SK-N-SH (cell line): ENCODE measurements around the gene CNGA3.

Experiments
- CHD2 ChIP-seq: fragments of 150-350 bp; IDR thresholded peaks from 2 replicates; pipeline ENCODE4 v1.6.1; 2018; ENCODE audit warnings: low read length; ENCODE audit not compliant: partially characterized antibody
- CTCF ChIP-seq: fragments of 200-600 bp; sonication (generic); IDR thresholded peaks from 2 replicates; pipeline ENCODE4 v1.6.1; 2017; ENCODE audit warnings: antibody characterized with exemption, mild to moderate bottlenecking, moderate library complexity
- EP300 ChIP-seq, 2 experiments: IDR thresholded peaks; 2 replicates each; pipeline versions ENCODE4 v1.4.0 to v1.6.1; 2012; ENCODE audit warnings: borderline replicate concordance in 1 of 2, low read depth in 1 of 2, low read length in 1 of 2
- GABPA ChIP-seq: IDR thresholded peaks from 2 replicates; pipeline ENCODE4 v1.4.0; 2012; ENCODE audit warnings: low read depth, mild to moderate bottlenecking
- POLR2AphosphoS5 ChIP-seq: IDR thresholded peaks from 2 replicates; pipeline ENCODE4 v1.6.1; 2012; ENCODE audit warnings: low read depth, low read length
- RXRA ChIP-seq: IDR thresholded peaks from 2 replicates; pipeline ENCODE4 v1.4.0; 2012; ENCODE audit warnings: low read depth, mild to moderate bottlenecking, borderline replicate concordance
- SMC3 ChIP-seq: IDR thresholded peaks from 2 replicates; pipeline ENCODE4 v1.6.1; 2012; ENCODE audit warnings: low read depth, low read length, improper control_type of control experiment
- TAF1 ChIP-seq: IDR thresholded peaks from 2 replicates; pipeline ENCODE4 v1.6.1; 2012; ENCODE audit warnings: low read depth, mild to moderate bottlenecking, low read length, moderate library complexity, borderline replicate concordance
- TEAD4 ChIP-seq: IDR thresholded peaks from 2 replicates; pipeline ENCODE4 v1.4.0; 2012; ENCODE audit warnings: mild to moderate bottlenecking, borderline replicate concordance; ENCODE audit not compliant: insufficient read depth
- USF2 ChIP-seq: fragments of 150-350 bp; IDR thresholded peaks from 2 replicates; pipeline ENCODE4 v1.6.1; 2017; ENCODE audit warnings: antibody characterized with exemption, low read length, low read depth, borderline replicate concordance
- ZBTB33 ChIP-seq: IDR thresholded peaks from 2 replicates; pipeline ENCODE4 v1.4.0; 2012; ENCODE audit warnings: low read depth, borderline replicate concordance

- TF ChIP-seq GABPA = no peak
- no peak for TF ChIP-seq CTCF
- TF ChIP-seq SMC3 = no peak
- no peak for TF ChIP-seq RXRA
- no peak for TF ChIP-seq POLR2AphosphoS5
- TF ChIP-seq USF2 = no peak
- no peak for TF ChIP-seq ZBTB33
- TF ChIP-seq CHD2 = no peak
- TF ChIP-seq EP300 (IDR thresholded peaks at IDR 0.05; ENCODE audit: borderline replicate concordance in 1 of 2, low read depth in 1 of 2, low read length in 1 of 2) = no peak
- no peak for TF ChIP-seq TAF1
- no peak for TF ChIP-seq TEAD4
These were observed 25.9 kb downstream of the CNGA3 start for GRCh38 chr2:98372121-98372520.
